GM12892 (cell line): ENCODE data around the gene TCEA2.

Experiments used
- POLR2A ChIP-seq: IDR thresholded peaks from 2 replicates; pipeline ENCODE4 v1.6.1; 2011; ENCODE audit warnings: low read depth, low read length, control low read depth
- POLR2AphosphoS5 ChIP-seq: IDR thresholded peaks from 2 replicates; pipeline ENCODE4 v1.6.1; 2011; ENCODE audit warnings: low read depth, low read length, control low read depth

- TF ChIP-seq POLR2A (no peak), POLR2AphosphoS5 (no peak)
These were observed 28.8 kb downstream of the TCEA2 start for GRCh38 chr20:64091770-64092169.
